Measurements from ENCODE around the gene TAS2R20. TPM values are rescaled to one million over a fixed set of nuclear protein-coding genes. Genes with fewer than 3 reads are reported as not detected.

The TAS2R20 gene
- total and polyA plus RNA-seq, 2 of the 8 experiments (the other 6 are each of a cell fraction or from before 2014, with no cell fraction given), result 0.57 to 0.71 TPM

DNA sequence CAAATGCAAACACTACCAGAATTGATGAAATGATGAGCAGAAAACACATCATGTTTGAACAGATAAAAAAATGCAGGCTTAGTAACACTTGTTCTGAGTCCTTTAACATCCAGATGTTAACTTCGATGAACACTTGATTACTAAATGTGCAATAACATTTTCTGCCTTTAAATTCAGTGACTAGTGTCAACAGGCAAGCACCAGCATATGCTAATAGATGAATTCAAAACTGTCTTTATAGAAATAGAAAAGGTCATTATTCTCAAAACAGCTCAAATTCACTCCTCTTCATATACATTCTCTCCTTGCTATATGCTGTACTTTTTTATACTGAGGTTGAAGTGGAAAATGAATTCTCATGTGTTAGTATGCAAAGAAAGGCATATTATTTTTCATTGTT lies 24.4 kb upstream of the TAS2R20 start, which contains the start of gene TAS2R19:
TSS of gene TAS2R19 (minus strand) at position 101 of the 400 bp plus-strand sequence. CDS start at position 52, 49 bp downstream.
- no peak within 1 kb of the TSS for H2BK15ac ChIP-seq (ENCODE audit: low read length)
- 96% methylated on average over 1 of the region's 1 CpG; no CpG with 5 or more reads in 1 of the 2 experiments for WGBS, 2 experiments (ENCODE audit: extremely low coverage in 1 of 2, insufficient coverage in 1 of 2, insufficient read length in 1 of 2, insufficient replicate concordance in 2 of 2, low coverage in 1 of 2, low lambda C conversion rate in 2 of 2, missing lambda C conversion rate in 1 of 2)
- TF ChIP-seq SIX5 (IDR thresholded peaks at IDR 0.05; ENCODE audit: low read depth, low read length) (no peak), TAF1 (IDR thresholded peaks at IDR 0.05; ENCODE audit: low read depth, low read length) (no peak), RFX5 (IDR thresholded peaks at IDR 0.05; ENCODE audit: borderline replicate concordance, low read depth, low read length) (no peak), SIRT6 (IDR thresholded peaks at IDR 0.05; ENCODE audit: low read length) (no peak), SUZ12 (IDR thresholded peaks at IDR 0.05; ENCODE audit: low read length) (no peak), MAFK (IDR thresholded peaks at IDR 0.05; ENCODE audit: low read depth, low read length) (no peak), GTF2F1 (IDR thresholded peaks at IDR 0.05; ENCODE audit: borderline replicate concordance, low read depth, low read length) (no peak), ASH2L (IDR thresholded peaks at IDR 0.05; ENCODE audit: low read length) (no peak), FOSL1 (IDR thresholded peaks at IDR 0.05; ENCODE audit: insufficient read depth, low read depth, low read length) (no peak), CHD2 (IDR thresholded peaks at IDR 0.05; ENCODE audit: low read length) (no peak), POU5F1 (IDR thresholded peaks at IDR 0.05; ENCODE audit: low read depth, low read length) (no peak), BRCA1 (IDR thresholded peaks at IDR 0.05; ENCODE audit: low read depth, low read length) (no peak)
- TF ChIP-seq, protein P1, sequence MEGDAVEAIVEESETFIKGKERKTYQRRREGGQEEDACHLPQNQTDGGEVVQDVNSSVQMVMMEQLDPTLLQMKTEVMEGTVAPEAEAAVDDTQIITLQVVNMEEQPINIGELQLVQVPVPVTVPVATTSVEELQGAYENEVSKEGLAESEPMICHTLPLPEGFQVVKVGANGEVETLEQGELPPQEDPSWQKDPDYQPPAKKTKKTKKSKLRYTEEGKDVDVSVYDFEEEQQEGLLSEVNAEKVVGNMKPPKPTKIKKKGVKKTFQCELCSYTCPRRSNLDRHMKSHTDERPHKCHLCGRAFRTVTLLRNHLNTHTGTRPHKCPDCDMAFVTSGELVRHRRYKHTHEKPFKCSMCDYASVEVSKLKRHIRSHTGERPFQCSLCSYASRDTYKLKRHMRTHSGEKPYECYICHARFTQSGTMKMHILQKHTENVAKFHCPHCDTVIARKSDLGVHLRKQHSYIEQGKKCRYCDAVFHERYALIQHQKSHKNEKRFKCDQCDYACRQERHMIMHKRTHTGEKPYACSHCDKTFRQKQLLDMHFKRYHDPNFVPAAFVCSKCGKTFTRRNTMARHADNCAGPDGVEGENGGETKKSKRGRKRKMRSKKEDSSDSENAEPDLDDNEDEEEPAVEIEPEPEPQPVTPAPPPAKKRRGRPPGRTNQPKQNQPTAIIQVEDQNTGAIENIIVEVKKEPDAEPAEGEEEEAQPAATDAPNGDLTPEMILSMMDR (IDR thresholded peaks at IDR 0.05; ENCODE audit: control extremely low read depth in 1 of 3, insufficient read depth in 1 of 3, low read depth in 1 of 3, low read length in 3 of 3), result no peak

More for the DNA sequence above, 24.4 kb upstream of the TAS2R20 start, which contains the start of gene TAS2R19:
- ChIA-PET POLR2A (ENCODE audit: partially characterized antibody) (no interaction called here), CTCF (ENCODE audit: partially characterized antibody) (interaction anchor here (0.7 to 1.1 kb wide), 2 partner anchors 10 to 177 kb away, joined by 3 to 4 read pairs; no protein-coding TSS in a partner anchor)
- Histone ChIP-seq H3K4me3 (ENCODE audit: extremely low read depth in 1 of 4, insufficient read depth in 2 of 4, low read depth in 3 of 4, low read length in 4 of 4) (no peak within 1 kb of the TSS), H3K23me2 (ENCODE audit: low read depth, low read length) (no peaks in the 10 kb centered on the region), H3K14ac (ENCODE audit: insufficient read length) (no peak within 1 kb of the TSS), H3K36me3 (ENCODE audit: control insufficient read depth in 2 of 4, insufficient read depth in 4 of 4, low read length in 3 of 4) (no peaks in the 10 kb centered on the region), H3K9ac (replicated peaks in 1 of 4; ENCODE audit: extremely low read depth in 1 of 4, low read depth in 3 of 4, low read length in 3 of 4) (no peak within 1 kb of the TSS), H2AK5ac (ENCODE audit: low read depth, low read length) (no peak within 1 kb of the TSS), H3K27ac (ENCODE audit: low read depth, low read length) (no peak within 1 kb of the TSS), H3K56ac (replicated peaks; ENCODE audit: insufficient read length, low read depth, low read length) (no peak within 1 kb of the TSS), H3K27me3 (replicated peaks in 1 of 4; ENCODE audit: control insufficient read depth in 3 of 4, extremely low read depth in 1 of 4, insufficient read depth in 3 of 4, low read length in 3 of 4) (no peaks in the 10 kb centered on the region), H2BK120ac (replicated peaks; ENCODE audit: low read depth, low read length) (no peak within 1 kb of the TSS), H3K23ac (ENCODE audit: insufficient read length) (no peak within 1 kb of the TSS), H2AFZ (ENCODE audit: low read length) (no peak within 1 kb of the TSS), H3K9me3 (ENCODE audit: insufficient read depth in 2 of 2, low read depth in 1 of 2, low read length in 1 of 2) (no peaks in the 10 kb centered on the region), H3K79me2 (ENCODE audit: control insufficient read depth in 1 of 2, insufficient read depth in 2 of 2, low read length in 2 of 2) (no peaks in the 10 kb centered on the region), H3K4me2 (ENCODE audit: insufficient read depth in 1 of 2, low read depth in 2 of 2, low read length in 2 of 2) (no peak within 1 kb of the TSS), H2BK20ac (ENCODE audit: low read length) (no peak within 1 kb of the TSS), H4K20me1 (replicated peaks in 1 of 2; ENCODE audit: control insufficient read depth in 1 of 2, insufficient read depth in 2 of 2, low read length in 2 of 2) (no peaks in the 10 kb centered on the region), H3K18ac (ENCODE audit: extremely low read depth, low read length) (no peak within 1 kb of the TSS), H3K4me1 (replicated peaks in 1 of 4; ENCODE audit: control insufficient read depth in 3 of 4, insufficient read depth in 4 of 4, low read length in 3 of 4) (no peaks in the 10 kb centered on the region), H3K4ac (replicated peaks; ENCODE audit: insufficient read length, low read depth, low read length) (no peak within 1 kb of the TSS), H2BK5ac (ENCODE audit: low read depth, low read length) (no peak within 1 kb of the TSS), H4K91ac (replicated peaks; ENCODE audit: insufficient read length, low read length) (no peak within 1 kb of the TSS), H3K79me1 (ENCODE audit: low read depth, low read length) (no peaks in the 10 kb centered on the region), H4K8ac (ENCODE audit: extremely low read depth, insufficient read depth, low read length) (no peak within 1 kb of the TSS), H4K5ac (ENCODE audit: insufficient read length, low read depth, low read length) (no peak within 1 kb of the TSS), H2BK12ac (ENCODE audit: low read depth, low read length) (no peak within 1 kb of the TSS)
- FAIRE-seq, result no peak
- no peak for DNase-seq (ENCODE audit: low read depth in 1 of 2, low spot score in 2 of 2)

Measured in H1 (cell line).